ENCODE results near the gene CEP55. TPM values are rescaled to one million over a fixed set of nuclear protein-coding genes. Genes with fewer than 3 reads are reported as not detected.

CEP55 gene
- total and polyA plus RNA-seq, 7 donors: 0.10 to 0.29 (median 0.20) TPM; not detected in 3

DNA sequence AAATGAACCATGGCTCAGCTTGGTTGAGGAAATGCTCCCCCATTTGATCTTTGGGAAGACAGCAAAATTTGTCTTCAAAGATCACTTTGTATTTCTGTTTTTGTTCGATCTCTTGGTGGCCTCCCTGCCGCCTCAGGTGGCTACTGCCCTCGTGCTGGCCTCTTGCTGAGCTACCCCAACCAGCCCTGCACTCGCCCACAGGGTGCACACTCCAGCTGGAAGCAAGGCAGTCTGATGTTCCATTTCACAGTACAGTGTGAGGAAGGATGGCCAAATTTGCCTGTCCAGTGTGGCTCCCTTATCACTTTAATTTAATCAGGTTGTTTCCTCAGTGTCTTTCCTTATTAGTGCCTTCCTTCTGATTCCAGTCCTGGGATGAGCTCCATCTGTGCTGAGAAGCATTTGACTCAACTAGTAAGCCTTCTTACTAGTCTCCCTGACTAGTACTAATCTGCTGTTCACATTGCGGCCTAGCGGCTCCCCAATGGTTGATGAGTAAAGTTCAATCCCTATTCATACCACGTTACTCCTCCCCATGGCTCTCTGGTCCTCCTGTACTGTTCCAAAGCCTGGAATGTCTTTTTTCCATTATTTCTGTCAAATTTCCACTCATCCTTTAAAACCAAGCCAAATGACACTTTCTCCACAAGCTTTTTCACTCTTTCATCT, 22.5 kb upstream of the CEP55 start:
- TF ChIP-seq, protein P1, sequence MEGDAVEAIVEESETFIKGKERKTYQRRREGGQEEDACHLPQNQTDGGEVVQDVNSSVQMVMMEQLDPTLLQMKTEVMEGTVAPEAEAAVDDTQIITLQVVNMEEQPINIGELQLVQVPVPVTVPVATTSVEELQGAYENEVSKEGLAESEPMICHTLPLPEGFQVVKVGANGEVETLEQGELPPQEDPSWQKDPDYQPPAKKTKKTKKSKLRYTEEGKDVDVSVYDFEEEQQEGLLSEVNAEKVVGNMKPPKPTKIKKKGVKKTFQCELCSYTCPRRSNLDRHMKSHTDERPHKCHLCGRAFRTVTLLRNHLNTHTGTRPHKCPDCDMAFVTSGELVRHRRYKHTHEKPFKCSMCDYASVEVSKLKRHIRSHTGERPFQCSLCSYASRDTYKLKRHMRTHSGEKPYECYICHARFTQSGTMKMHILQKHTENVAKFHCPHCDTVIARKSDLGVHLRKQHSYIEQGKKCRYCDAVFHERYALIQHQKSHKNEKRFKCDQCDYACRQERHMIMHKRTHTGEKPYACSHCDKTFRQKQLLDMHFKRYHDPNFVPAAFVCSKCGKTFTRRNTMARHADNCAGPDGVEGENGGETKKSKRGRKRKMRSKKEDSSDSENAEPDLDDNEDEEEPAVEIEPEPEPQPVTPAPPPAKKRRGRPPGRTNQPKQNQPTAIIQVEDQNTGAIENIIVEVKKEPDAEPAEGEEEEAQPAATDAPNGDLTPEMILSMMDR (IDR thresholded peaks at IDR 0.05): no peak
- intact Hi-C loops (cut with DNase I): no loop called here
- DNase-seq (no peak), ATAC-seq (no peak)
- Histone ChIP-seq H3K4me1 (peaks cover 4% of the 10 kb centered on the region), H3K36me3 (ENCODE audit: insufficient read depth in 1 of 2, low read depth in 1 of 2) (no peaks in the 10 kb centered on the region), H3K27ac (no peak overlapping the region), H3K9me3 (no peaks in the 10 kb centered on the region), H3K4me3 (no peak overlapping the region), H3K27me3 (ENCODE audit: insufficient read depth in 3 of 3, low read length in 2 of 3) (no peaks in the 10 kb centered on the region)
- WGBS, 3 donors: 75 to 86% (median 81%) methylated on average over 7 of the region's 7 CpGs

DNA sequence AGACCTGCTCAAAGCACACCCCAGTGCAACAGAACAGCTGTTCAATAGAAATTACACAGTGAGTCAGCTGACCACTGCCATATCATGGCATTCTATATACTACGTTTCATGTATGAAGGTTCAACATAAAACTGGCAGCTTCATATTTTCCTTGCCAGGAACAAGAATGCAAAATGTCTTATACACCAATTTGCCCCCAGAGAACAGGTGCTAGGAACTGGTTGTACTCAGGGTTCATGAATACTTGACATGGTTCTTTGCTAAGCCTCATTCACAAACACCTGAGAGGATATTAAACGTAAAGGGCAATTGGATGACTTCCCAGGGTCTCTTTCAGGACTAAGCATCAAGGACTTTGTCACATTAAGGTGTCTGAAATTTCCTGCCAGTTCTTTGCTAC, 21.2 kb upstream of the CEP55 start:
- no peak for DNase-seq
- ATAC-seq: no peak
- intact Hi-C loops (cut with DNase I): no loop called here
- H3K36me3 ChIP-seq (ENCODE audit: insufficient read depth in 1 of 2, low read depth in 1 of 2): no peaks in the 10 kb centered on the region
- peaks cover 4% of the 10 kb centered on the region for H3K4me1 ChIP-seq
- TF ChIP-seq, protein P1 (IDR thresholded peaks at IDR 0.05): no peak
- H3K27me3 ChIP-seq (ENCODE audit: insufficient read depth in 3 of 3, low read length in 2 of 3): no peaks in the 10 kb centered on the region
- H3K9me3 ChIP-seq: no peaks in the 10 kb centered on the region
- WGBS, 3 donors: 53 to 67% (median 65%) methylated on average over 2 of the region's 2 CpGs
- H3K27ac ChIP-seq: no peak overlapping the region
- H3K4me3 ChIP-seq: no peak overlapping the region

DNA sequence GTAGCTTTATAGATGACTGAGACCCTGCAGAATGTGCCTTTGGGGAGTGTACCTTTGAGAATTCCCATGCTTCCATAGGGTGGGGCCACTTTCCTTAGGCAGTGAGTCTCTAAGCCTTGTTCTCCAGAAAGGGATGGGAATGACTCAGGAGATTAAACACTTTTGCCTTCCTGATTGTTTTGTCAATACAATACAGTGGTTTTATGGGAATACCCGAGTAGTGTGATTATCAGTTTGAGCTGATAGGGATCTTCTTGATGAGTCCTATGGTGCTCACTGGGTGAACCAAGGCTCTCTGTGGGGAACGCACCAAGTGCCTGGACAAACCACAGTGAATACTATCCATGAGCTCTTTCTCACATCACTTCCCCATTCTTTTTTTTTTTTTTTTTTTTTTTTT, 20.5 kb upstream of the CEP55 start:
- DNase-seq (no peak), ATAC-seq (no peak)
- no peaks in the 10 kb centered on the region for H3K36me3 ChIP-seq (ENCODE audit: insufficient read depth in 1 of 2, low read depth in 1 of 2)
- H3K27ac ChIP-seq: no peak overlapping the region
- no peaks in the 10 kb centered on the region for H3K27me3 ChIP-seq (ENCODE audit: insufficient read depth in 3 of 3, low read length in 2 of 3)
- no peaks in the 10 kb centered on the region for H3K9me3 ChIP-seq
- intact Hi-C loops (cut with DNase I): no loop called here
- H3K4me3 ChIP-seq: no peak overlapping the region
- H3K4me1 ChIP-seq: peaks cover under 1% of the 10 kb centered on the region
- TF ChIP-seq, protein P1 (IDR thresholded peaks at IDR 0.05): no peak
- 52 to 94% (median 88%) methylated on average over 2 of the region's 2 CpGs for WGBS, 3 donors

DNA sequence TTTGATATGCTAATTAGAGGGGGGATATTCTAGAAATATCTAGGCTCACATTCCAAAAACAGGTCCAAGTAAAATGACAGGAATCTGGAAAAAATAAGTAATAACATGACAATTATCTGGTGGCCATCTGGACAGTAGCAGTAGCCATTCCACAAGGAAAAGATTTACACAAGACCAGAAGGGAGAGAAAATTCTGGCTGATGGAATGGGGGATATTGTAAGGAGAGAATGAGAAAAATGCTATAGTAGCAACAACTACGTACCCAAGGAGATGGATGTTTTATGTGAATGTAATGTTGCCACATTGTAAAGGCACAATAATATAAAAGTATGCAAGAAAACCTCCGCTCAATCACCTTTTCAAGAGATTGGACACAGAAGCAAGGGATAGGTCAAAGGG, 19.7 kb upstream of the CEP55 start:
- intact Hi-C loops (cut with DNase I): no loop called here
- ATAC-seq (no peak), DNase-seq (no peak)
- H3K9me3 ChIP-seq: no peaks in the 10 kb centered on the region
- 96 to 99% (median 98%) methylated on average over 2 of the region's 2 CpGs for WGBS, 3 donors
- H3K4me1 ChIP-seq: no peaks in the 10 kb centered on the region
- TF ChIP-seq, protein P1 (IDR thresholded peaks at IDR 0.05): no peak
- no peaks in the 10 kb centered on the region for H3K27me3 ChIP-seq (ENCODE audit: insufficient read depth in 3 of 3, low read length in 2 of 3)
- no peak overlapping the region for H3K27ac ChIP-seq
- H3K4me3 ChIP-seq: no peak overlapping the region
- no peaks in the 10 kb centered on the region for H3K36me3 ChIP-seq (ENCODE audit: insufficient read depth in 1 of 2, low read depth in 1 of 2)

DNA sequence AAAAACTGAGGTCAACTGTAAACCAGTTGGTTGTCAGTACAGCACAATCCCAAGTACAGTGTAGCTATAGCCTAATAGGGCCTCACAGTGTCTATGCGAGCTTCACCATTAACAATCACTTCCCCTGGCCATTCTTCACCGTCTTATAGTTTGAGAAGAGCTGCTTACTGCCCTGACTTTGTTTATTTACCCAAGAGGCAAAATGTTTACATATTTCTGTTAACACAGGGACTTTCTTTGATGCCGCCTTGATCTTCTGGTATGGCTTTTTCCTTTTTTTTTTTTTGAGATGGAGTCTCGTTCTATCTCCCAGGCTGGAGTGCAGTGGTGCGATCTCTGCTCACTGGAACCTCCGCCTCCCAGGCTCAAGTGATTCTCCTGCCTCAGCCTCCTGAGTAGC, 17.5 kb upstream of the CEP55 start:
- no peaks in the 10 kb centered on the region for H3K36me3 ChIP-seq (ENCODE audit: insufficient read depth in 1 of 2, low read depth in 1 of 2)
- peaks cover 0 to 4% (median 0%) of the 10 kb centered on the region in 3 donors for H3K27me3 ChIP-seq (ENCODE audit: insufficient read depth in 3 of 3, low read length in 2 of 3)
- intact Hi-C loops (cut with DNase I): no loop called here
- no peaks in the 10 kb centered on the region for H3K9me3 ChIP-seq
- no peak overlapping the region for H3K4me3 ChIP-seq
- H3K4me1 ChIP-seq: no peaks in the 10 kb centered on the region
- DNase-seq (no peak), ATAC-seq (no peak)
- TF ChIP-seq, protein P1 (IDR thresholded peaks at IDR 0.05): no peak
- WGBS, 3 donors: 84 to 91% (median 86%) methylated on average over 6 of the region's 6 CpGs
- no peak overlapping the region for H3K27ac ChIP-seq

Measured in psoas muscle (tissue), 8 donors.